SK-N-SH treated with all-trans-retinoic acid at 6 μM for 48 hours (cell line): Measurements from ENCODE around the gene SYT7.

ENCODE experiments used
- ARNTL ChIP-seq: fragments of 450-650 bp; formaldehyde crosslinking; IDR thresholded peaks from 2 replicates; pipeline ENCODE4 v1.5.0; 2020; ENCODE audit warnings: low read depth, mild to moderate bottlenecking, moderate library complexity, borderline replicate concordance
- CREB5 ChIP-seq: fragments of 250-450 bp; sonication (Bioruptor Pico); IDR thresholded peaks from 2 replicates; pipeline ENCODE4 v1.5.1; 2020; ENCODE audit warnings: low read depth, mild to moderate bottlenecking, moderate library complexity
- ESRRG ChIP-seq: fragments of 250-450 bp; sonication (Bioruptor Pico); IDR thresholded peaks from 2 replicates; pipeline ENCODE4 v1.6.1; 2021; ENCODE audit warnings: mild to moderate bottlenecking
- PATZ1 ChIP-seq: fragments of 250-450 bp; sonication (Bioruptor Pico); IDR thresholded peaks from 2 replicates; pipeline ENCODE4 v1.8.0; 2020; ENCODE audit warnings: mild to moderate bottlenecking, moderate library complexity, borderline replicate concordance
- POU6F1 ChIP-seq: fragments of 250-450 bp; sonication (Bioruptor Pico); IDR thresholded peaks from 2 replicates; pipeline ENCODE4 v1.8.0; 2021; ENCODE audit warnings: low read depth, mild to moderate bottlenecking, moderate library complexity, borderline replicate concordance
- PPARA ChIP-seq: fragments of 250-450 bp; sonication (Bioruptor Pico); IDR thresholded peaks from 2 replicates; pipeline ENCODE4 v1.5.0; 2020; ENCODE audit warnings: mild to moderate bottlenecking, borderline replicate concordance
- RARB ChIP-seq: fragments of 250-450 bp; sonication (Bioruptor Pico); IDR thresholded peaks from 2 replicates; pipeline ENCODE4 v1.8.0; 2021; ENCODE audit warnings: mild to moderate bottlenecking, moderate library complexity
- TOX ChIP-seq: fragments of 250-450 bp; sonication (Bioruptor Pico); IDR thresholded peaks from 2 replicates; pipeline ENCODE4 v1.8.0; 2021; ENCODE audit warnings: mild to moderate bottlenecking, moderate library complexity, borderline replicate concordance
- ZC3H10 ChIP-seq: fragments of 250-450 bp; sonication (Bioruptor Pico); IDR thresholded peaks from 2 replicates; pipeline ENCODE4 v1.5.1; 2021; ENCODE audit warnings: mild to moderate bottlenecking, moderate library complexity
- ZFP3 ChIP-seq: fragments of 250-450 bp; sonication (Bioruptor Pico); IDR thresholded peaks from 2 replicates; pipeline ENCODE4 v1.5.0; 2020; ENCODE audit warnings: mild to moderate bottlenecking, moderate library complexity
- ZFP30 ChIP-seq: fragments of 450-650 bp; formaldehyde crosslinking; IDR thresholded peaks from 2 replicates; pipeline ENCODE4 v1.5.0; 2022; ENCODE audit warnings: mild to moderate bottlenecking, moderate library complexity
- ZNF8 ChIP-seq: fragments of 450-650 bp; formaldehyde crosslinking; IDR thresholded peaks from 2 replicates; pipeline ENCODE4 v1.5.0; 2020; ENCODE audit warnings: mild to moderate bottlenecking, moderate library complexity

- TF ChIP-seq PATZ1 = no peak
- no peak for TF ChIP-seq CREB5 (CRISPR knock-in tag)
- no peak for TF ChIP-seq RARB (CRISPR knock-in tag)
- no peak for TF ChIP-seq ZC3H10
- no peak for TF ChIP-seq ZFP30
- no peak for TF ChIP-seq ZFP3
- TF ChIP-seq PPARA = no peak
- TF ChIP-seq ZNF8 = no peak
- no peak for TF ChIP-seq TOX
- TF ChIP-seq ESRRG (CRISPR knock-in tag) = no peak
- TF ChIP-seq POU6F1 (CRISPR knock-in tag) = no peak
- TF ChIP-seq ARNTL (CRISPR knock-in tag) = no peak
Measured at GRCh38 chr11:61477727-61478148, 103.1 kb downstream of the SYT7 start.
